NB4 (cell line): Measurements from ENCODE around the gene C3orf38.
"Not testable (repeated sequence)": the region's sequence is repeated elsewhere in the genome, so short reads cannot be mapped to it uniquely, and the experiment has no call there.

Experiments used
- DNase-seq: peaks from one replicate; pipeline ENCODE4 v3.0.0; 2010; ENCODE audit warnings: low read depth
- H3K4me3 ChIP-seq: one replicate; pipeline ENCODE4 v1.5.1; 2011; ENCODE audit warnings: mild to moderate bottlenecking, low read depth, low read length, moderate library complexity
- CTCF ChIP-seq: IDR thresholded peaks from one replicate; pipeline ENCODE4 v1.5.1; 2012; ENCODE audit warnings: low read depth, low read length
- MAX ChIP-seq: IDR thresholded peaks from 2 replicates; pipeline ENCODE4 v1.6.1; 2011; ENCODE audit warnings: low read depth, low read length
- MYC ChIP-seq: IDR thresholded peaks from 2 replicates; pipeline ENCODE4 v1.6.1; 2011; ENCODE audit warnings: low read depth, low read length
- POLR2A ChIP-seq: IDR thresholded peaks from 2 replicates; pipeline ENCODE4 v1.6.1; 2011; ENCODE audit warnings: mild to moderate bottlenecking; ENCODE audit not compliant: insufficient read length; ENCODE audit errors: extremely low read depth

The C3orf38 gene

GRCh38 chr3:88114878-88115549 is 34.7 kb upstream of the C3orf38 start:
- no peak for DNase-seq
- no peak overlapping the region for H3K4me3 ChIP-seq
- TF ChIP-seq MYC (no peak), MAX (no peak), CTCF (no peak), POLR2A (no peak)

- TF ChIP-seq MAX (no peak), CTCF (no peak), MYC (no peak), POLR2A (no peak)
- no peak overlapping the region for H3K4me3 ChIP-seq
- no peak for DNase-seq
Observed at GRCh38 chr3:88117683-88118082, 32.1 kb upstream of the C3orf38 start.

GRCh38 chr3:88118603-88119002 is 31.2 kb upstream of the C3orf38 start:
- H3K4me3 ChIP-seq, DNase-seq: not testable (repeated sequence)

- DNase-seq, result no peak
- TF ChIP-seq MYC (no peak), CTCF (no peak), POLR2A (no peak)
Observed at GRCh38 chr3:88123526-88123925, 26.2 kb upstream of the C3orf38 start.

GRCh38 chr3:88131695-88132094 is 18.1 kb upstream of the C3orf38 start:
- no peak for DNase-seq
- no peak overlapping the region for H3K4me3 ChIP-seq
- TF ChIP-seq MYC (no peak), CTCF (no peak), POLR2A (no peak), MAX (no peak)

More at GRCh38 chr3:88123526-88123925, 26.2 kb upstream of the C3orf38 start:
- no peak overlapping the region for H3K4me3 ChIP-seq

GRCh38 chr3:88132894-88133293 is 16.9 kb upstream of the C3orf38 start:
- H3K4me3 ChIP-seq, result no peak overlapping the region
- no peak for DNase-seq
- TF ChIP-seq MYC (no peak), MAX (no peak), CTCF (no peak), POLR2A (no peak)
